Fibroblast of upper back skin (primary cell): Measurements from ENCODE around the gene ATP1A3.
"Not testable (repeated sequence)": the region's sequence is repeated elsewhere in the genome, so short reads cannot be mapped to it uniquely, and the experiment has no call there.

Source experiments
- DNase-seq: peaks from one replicate; pipeline ENCODE4 v3.0.0-alpha.2; 2013

ATP1A3 gene

GRCh38 chr19:41993612-41994483 is at the start of gene ATP1A3:
Gene ATP1A3 (minus strand): TSS chr19:41994230. CDS start chr19:41994076, 154 bp downstream.
- DNase-seq, result peak; percentile 18

- no peak for DNase-seq
Measured at GRCh38 chr19:42042455-42043170, 48.6 kb upstream of the ATP1A3 start.

GRCh38 chr19:42040491-42040890 is 46.5 kb upstream of the ATP1A3 start:
- DNase-seq, result not testable (repeated sequence)

GRCh38 chr19:42040031-42040430 is 46.0 kb upstream of the ATP1A3 start:
- DNase-seq, result no peak

- DNase-seq, result no peak
Measured at GRCh38 chr19:42038666-42039065, 44.6 kb upstream of the ATP1A3 start.

GRCh38 chr19:42037649-42038048 is 43.6 kb upstream of the ATP1A3 start:
- no peak for DNase-seq

GRCh38 chr19:42034640-42035391 is 40.8 kb upstream of the ATP1A3 start:
- peak; percentile 60 for DNase-seq

GRCh38 chr19:42033413-42033812 is 39.4 kb upstream of the ATP1A3 start:
- DNase-seq, result no peak

- no peak for DNase-seq
Measured at GRCh38 chr19:42032431-42032830, 38.4 kb upstream of the ATP1A3 start.

GRCh38 chr19:42030645-42031440 is 36.8 kb upstream of the ATP1A3 start:
- DNase-seq, result no peak

- no peak for DNase-seq
Measured at GRCh38 chr19:42028304-42029216, 34.5 kb upstream of the ATP1A3 start.

GRCh38 chr19:42024622-42025111 is 30.6 kb upstream of the ATP1A3 start:
- peak; percentile 35 for DNase-seq

GRCh38 chr19:42023943-42024260 is 29.9 kb upstream of the ATP1A3 start:
- DNase-seq, result no peak

- DNase-seq, result no peak
Measured at GRCh38 chr19:42023121-42023942, 29.3 kb upstream of the ATP1A3 start.

GRCh38 chr19:42022616-42023015 is 28.6 kb upstream of the ATP1A3 start:
- no peak for DNase-seq

- no peak for DNase-seq
Measured at GRCh38 chr19:42021185-42021584, 27.2 kb upstream of the ATP1A3 start.

- DNase-seq, result no peak
Measured at GRCh38 chr19:42018503-42019193, 24.6 kb upstream of the ATP1A3 start.

GRCh38 chr19:42017040-42017439 is 23.0 kb upstream of the ATP1A3 start:
- no peak for DNase-seq

GRCh38 chr19:42012747-42013146 is 18.7 kb upstream of the ATP1A3 start:
- not testable (repeated sequence) for DNase-seq
